DMS 273 (cell line): ENCODE results near the gene ARHGAP18.
"Not testable (repeated sequence)": the region's sequence is repeated elsewhere in the genome, so short reads cannot be mapped to it uniquely, and the experiment has no call there.

Experiments
- DNase-seq: peaks from one replicate; lab custom pipeline; 2025; ENCODE audit not compliant: unreplicated experiment; lab: John Stamatoyannopoulos, UW

ARHGAP18 gene

DNA sequence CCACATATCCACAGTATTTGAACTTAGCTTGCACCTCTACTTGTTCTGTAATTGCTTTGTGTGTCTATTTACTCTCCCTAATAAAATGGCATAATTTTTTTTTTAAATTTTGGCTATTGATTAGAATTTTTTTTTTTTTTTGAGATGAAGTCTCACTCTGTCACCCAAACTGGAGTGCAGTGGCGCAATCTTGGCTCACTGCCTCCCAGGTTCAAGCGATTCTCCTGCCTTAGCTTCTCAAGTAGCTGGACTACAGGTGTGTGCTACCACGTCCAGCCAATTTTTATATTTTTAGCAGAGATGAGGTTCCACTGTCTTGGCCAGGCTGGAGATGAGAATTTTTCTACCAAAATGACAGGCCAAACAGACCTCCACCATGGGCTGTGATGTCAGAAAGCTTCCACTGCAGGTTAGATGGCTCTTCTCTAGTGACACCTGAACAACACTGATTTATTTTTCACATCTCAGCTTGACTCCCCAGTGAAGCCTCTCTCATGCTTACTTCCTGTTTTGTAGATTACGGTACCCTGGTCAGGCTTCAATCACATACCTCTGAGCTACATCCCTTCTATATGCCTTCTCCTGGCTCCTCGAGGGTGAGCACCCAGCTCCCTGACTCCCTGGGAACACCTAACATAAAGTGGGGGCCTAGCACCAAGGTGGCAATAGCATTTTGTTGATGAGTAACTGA, 112.8 kb downstream of the ARHGAP18 start:
- DNase-seq, result no peak

DNA sequence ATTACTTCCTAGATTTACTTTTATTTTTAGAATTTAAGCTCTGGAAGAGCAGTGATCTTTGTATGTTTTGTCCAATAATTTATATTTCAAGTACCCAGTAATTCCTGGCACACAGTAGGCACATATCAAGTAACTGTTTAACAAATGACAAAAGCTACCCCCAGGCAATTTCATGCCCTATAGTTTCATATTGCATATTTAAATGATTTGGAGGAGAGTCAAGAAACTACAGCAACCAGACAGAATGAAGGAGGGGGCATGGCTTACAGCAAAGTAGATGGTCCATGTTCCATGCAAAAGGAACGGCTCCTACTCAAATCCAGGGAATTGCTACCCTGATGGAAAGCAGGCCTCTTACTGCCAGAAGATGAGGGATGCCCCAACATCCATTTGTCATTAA, 113.5 kb downstream of the ARHGAP18 start:
- no peak for DNase-seq

DNA sequence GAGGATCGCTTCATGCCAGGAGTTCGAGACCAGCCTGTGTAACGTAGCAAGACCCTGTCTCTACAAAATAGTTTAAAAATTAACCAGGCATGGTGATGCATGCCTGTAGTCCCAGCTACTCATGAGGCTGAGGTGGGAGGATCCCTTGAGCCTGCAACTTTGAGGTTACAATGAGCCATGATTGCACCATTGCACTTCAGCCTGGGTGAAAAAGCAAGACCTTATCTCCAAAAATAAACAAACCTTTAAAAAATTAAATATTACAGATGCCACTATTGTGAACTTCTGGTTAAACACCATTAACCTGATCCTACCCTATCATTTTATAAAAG, 116.8 kb downstream of the ARHGAP18 start:
- DNase-seq, result no peak

DNA sequence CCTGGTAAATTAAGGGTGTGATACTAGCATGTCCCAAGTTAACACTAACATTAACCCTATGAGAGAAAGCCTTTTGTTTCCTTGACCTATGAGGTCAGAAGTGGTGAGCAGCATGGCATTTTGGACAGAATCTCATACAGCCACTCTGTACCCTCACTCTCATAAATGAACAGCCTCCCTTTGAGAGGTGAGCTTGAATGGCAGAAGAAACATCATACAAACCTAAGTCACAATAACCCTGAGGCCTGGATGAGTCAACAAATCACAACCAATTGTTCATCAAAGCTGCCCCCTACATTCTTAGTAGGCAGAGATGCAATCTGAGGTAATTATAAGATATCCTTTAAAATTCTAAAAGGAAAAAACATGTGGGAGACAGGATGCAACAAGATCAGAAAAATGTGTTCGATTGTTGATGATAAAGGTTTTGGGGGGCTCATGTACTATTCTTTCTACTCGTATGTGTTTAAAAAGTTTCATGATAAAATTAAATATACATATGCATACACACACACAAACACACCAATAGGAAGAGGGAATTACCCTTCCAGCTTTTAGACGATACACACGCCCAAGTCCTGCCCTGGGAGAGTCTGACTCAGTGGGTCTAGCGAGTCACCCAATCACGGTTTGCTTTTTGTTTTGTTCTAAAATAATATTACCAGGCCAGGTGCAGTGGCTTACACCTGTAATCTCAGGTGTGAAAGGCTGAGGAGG, 117.3 kb downstream of the ARHGAP18 start:
- no peak for DNase-seq

- DNase-seq, result no peak
Measured at GRCh38 chr6:129590408-129591022, 119.5 kb downstream of the ARHGAP18 start.

DNA sequence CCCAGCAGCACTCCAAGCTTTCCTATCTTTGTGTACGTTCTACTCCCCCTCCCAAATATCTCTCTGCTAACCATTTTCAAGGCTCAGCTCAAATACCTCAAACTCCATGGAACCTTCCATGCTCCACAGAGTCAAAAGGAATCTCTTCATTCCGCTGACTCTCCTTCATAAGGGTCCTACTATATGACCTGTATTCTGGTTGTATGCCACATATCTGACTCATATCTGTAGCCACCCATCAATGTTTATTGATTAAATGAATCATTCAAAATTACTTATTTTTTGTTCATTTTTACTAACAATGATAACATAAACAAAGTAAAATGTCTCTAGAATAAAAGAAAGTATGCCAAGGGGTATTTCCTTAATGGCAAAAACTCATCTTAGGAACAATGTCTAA, 123.2 kb downstream of the ARHGAP18 start:
- no peak for DNase-seq

GRCh38 chr6:129583866-129584265, 126.1 kb downstream of the ARHGAP18 start:
- DNase-seq, result no peak

- DNase-seq, result no peak
Measured at GRCh38 chr6:129578315-129578714, 131.7 kb downstream of the ARHGAP18 start.

- DNase-seq, result no peak
Measured at GRCh38 chr6:129577691-129578090, 132.3 kb downstream of the ARHGAP18 start.

DNA sequence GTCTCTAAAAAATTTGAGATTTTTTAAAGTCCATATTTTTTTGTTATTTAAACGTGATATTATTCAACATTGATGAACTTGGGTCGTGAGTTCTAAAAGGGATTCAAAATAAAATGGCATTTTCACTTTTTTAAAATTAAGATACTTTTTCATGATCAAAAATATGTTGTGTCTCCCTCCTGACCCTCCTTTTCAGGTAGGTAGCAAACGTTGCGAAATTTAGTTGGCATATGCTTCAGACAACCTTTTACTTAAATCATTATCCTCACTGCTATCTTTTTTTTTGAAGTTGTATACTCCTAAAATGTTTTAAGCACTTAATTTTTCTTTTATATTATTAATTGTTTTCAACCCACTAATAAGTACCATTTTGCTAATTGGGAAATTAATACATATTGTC, 133.5 kb downstream of the ARHGAP18 start:
- no peak for DNase-seq

DNA sequence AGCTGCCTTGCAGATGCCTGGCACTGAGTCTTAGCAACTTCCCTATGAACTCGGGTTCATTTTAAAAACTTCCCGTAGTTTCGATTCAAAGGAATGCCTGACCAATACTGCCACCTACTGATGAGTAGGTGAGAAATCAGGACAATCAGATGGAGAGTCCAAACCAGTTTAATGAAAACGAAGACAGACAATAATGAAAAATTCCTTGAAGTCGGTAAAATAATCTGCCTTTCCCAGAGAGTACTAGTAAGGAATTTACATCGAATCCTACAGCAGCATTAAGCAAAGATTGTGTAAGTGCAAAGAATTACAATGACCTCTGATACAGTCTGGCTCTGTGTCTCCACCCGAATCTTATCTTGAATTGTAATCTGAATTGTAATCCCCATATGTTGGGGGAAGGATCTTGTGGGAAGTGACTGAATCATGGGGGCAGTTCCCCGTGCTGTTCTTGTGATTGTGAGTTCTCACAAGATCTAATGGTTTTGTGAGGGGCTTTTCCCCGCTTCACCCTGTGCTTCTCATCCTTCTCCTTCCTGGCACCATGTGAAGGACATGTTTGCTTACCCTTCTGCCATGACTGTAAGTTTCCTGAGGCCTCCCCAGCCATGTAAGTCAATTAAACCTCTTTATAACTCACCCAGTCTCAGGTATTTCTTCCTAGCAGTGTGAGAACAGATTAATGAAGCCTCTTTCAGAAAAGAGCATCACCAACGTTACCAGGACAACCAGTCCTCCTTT, 134.4 kb downstream of the ARHGAP18 start:
- DNase-seq, result peak; percentile 73

- DNase-seq, result not testable (repeated sequence)
Measured at GRCh38 chr6:129574605-129575004, 135.4 kb downstream of the ARHGAP18 start.

GRCh38 chr6:129570929-129571328, 139.0 kb downstream of the ARHGAP18 start:
- not testable (repeated sequence) for DNase-seq

DNA sequence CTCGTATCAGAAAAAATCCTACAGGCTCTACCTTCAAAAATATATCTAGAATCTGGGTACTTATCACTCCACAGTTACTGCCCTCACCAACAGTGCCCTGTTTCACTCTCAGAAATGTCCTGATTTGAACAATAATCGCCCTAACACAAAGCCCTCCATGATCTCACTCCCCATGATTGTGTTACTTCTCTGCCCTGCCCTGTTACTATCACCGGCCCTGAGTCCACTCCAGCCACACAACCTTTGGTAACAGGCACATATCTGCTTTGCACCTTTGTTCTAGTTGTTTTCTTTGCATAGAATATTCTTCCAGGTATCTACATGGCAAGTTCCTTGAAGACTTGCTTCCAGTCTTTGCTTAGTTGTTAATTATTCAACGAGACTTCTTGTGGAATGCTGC, 142.0 kb downstream of the ARHGAP18 start:
- DNase-seq, result no peak

GRCh38 chr6:129567374-129567773, 142.6 kb downstream of the ARHGAP18 start:
- peak; percentile 62 for DNase-seq

DNA sequence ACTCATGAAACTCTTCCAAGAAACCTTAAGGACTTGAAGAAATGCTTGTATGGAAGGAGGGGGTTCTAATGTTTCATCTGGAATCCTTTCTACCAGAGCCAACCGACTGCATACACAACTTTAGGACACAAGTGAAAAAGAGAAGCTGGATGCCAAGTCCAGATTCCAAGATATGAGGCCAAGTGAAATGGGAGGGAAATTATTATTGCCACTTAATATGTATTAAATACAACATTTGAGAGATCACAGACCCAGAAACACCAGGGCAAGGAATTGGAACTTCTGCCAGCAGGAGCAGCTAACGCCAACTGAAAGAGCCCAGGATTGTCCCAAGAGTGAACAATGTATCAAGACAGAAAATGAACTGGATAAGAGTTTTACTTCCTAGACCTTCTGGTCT, 144.2 kb downstream of the ARHGAP18 start:
- DNase-seq, result no peak

DNA sequence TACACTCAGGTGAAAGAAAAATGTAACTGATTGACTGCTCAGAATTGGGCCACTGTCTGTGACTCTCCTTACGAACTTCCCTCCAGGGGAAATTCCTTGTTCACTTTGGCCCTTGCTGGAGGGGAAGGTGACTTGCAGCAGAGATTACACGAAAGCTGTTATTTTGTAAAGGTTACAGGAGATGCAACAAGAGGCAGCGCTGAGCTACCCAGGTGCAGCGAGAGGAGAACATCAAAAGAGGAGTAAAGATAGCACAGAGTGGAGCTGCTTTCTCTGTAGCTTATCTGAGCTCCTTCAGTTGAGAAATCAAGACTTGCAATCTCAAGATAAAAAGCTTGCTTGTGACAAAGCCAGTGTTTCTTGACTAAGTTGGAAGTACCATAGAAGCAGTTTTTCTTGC, 144.6 kb downstream of the ARHGAP18 start:
- no peak for DNase-seq

- no peak for DNase-seq
Measured at GRCh38 chr6:129558248-129558647, 151.7 kb downstream of the ARHGAP18 start.

- DNase-seq, result no peak
Measured at GRCh38 chr6:129555206-129555832, 154.7 kb downstream of the ARHGAP18 start.

- DNase-seq, result no peak
Measured at GRCh38 chr6:129552413-129552812, 157.6 kb downstream of the ARHGAP18 start.

- DNase-seq, result no peak
Measured at GRCh38 chr6:129551486-129551885, 158.5 kb downstream of the ARHGAP18 start.
